Astrocyte of the hippocampus (primary cell): ENCODE measurements around the gene IFRD1.
A peak's percentile ranks its signal among the peaks of the same experiment; 100 is the strongest.
"Not testable (repeated sequence)": the region's sequence is repeated elsewhere in the genome, so short reads cannot be mapped to it uniquely, and the experiment has no call there.

Experiments used
- DNase-seq: peaks from one replicate; pipeline ENCODE4 v3.0.0; 2011; ENCODE audit warnings: low read depth, low spot score

Gene IFRD1

DNA sequence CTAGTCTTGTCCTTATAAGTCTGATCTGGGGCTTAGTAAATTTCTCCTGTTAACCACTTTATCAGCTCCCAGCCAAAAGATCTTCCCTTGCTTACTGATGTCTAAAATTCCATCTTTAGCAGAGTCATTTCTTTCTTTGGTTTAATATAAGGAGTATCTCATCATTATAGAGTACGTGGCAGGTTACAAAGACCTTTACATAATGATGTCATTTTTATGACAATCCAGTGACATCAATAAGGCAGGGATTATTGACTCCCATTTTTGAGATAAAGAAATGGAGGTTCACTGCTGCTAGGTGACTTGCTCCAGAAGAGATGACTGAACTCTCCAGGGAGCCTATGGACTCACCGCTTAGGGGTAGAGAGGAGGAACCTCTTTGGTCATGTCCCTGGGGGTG lies 8.1 kb upstream of the IFRD1 start:
- DNase-seq: no peak

- DNase-seq: no peak
Measured at GRCh38 chr7:112444505-112444904, 5.8 kb upstream of the IFRD1 start.

GRCh38 chr7:112446431-112446830 lies 3.8 kb upstream of the IFRD1 start:
- DNase-seq: no peak

GRCh38 chr7:112447406-112447805 lies 2.9 kb upstream of the IFRD1 start:
- DNase-seq: no peak

DNA sequence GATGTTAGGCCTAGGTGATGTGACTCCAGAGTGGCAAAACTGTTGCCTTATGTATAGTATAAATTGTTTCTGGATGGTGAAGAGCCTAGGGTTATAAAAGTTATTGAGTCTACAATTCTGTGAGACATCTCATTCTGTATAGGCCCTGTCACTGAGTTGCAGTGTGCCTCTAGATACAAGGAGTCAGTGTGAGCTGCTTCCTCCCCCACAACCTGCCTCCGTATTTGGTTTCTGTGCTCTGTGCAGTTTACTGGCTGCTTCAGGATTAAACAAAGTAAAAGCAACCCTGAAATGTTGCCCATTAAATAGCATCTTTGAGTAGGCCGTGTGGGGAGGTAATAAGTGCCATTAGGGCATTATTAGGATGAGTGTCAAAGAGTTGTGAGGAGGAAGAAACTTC lies 1.9 kb upstream of the IFRD1 start:
- no peak for DNase-seq

DNA sequence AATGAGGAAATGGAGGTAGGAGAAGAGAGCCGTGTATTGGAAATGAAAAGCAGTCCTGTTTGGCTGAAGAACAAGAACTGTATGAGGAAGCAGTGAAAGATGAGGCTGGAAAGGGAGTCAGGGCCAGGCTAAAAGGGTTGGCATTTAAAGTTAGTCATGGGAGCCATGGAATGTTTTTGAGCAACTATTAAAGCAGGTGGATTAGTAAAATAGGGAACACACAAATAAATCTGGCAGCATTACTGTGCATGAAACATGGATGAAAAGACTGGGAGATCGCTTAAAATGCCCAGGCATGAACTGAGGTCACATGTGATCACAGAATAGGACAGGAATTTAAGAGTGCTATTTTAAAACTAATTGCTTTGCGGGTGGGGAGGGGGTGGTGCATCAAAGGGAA lies 1.4 kb upstream of the IFRD1 start:
- DNase-seq: no peak

DNA sequence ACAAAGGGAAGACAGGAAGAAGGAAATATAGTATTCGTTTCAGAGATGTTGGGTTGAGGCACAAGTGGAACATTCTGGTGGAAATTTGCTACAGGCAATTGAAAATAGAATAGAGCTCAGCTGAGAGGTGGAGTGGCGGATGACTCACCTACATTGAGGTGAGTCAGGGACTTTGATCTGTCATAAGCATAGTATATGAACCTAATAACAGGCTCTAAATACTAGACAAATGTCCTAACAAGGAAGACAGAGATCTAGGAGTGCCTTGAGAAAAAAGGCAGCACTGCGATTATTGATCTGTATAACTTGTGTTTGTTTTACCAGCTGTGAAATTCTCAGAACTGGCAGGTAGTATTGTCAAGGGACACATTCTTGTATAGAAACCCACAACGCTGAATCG lies 907 bp upstream of the IFRD1 start:
- peak; percentile 50 for DNase-seq

- peak; percentile 98 for DNase-seq
Measured at GRCh38 chr7:112450807-112451761, 824 bp downstream of the IFRD1 start.

DNA sequence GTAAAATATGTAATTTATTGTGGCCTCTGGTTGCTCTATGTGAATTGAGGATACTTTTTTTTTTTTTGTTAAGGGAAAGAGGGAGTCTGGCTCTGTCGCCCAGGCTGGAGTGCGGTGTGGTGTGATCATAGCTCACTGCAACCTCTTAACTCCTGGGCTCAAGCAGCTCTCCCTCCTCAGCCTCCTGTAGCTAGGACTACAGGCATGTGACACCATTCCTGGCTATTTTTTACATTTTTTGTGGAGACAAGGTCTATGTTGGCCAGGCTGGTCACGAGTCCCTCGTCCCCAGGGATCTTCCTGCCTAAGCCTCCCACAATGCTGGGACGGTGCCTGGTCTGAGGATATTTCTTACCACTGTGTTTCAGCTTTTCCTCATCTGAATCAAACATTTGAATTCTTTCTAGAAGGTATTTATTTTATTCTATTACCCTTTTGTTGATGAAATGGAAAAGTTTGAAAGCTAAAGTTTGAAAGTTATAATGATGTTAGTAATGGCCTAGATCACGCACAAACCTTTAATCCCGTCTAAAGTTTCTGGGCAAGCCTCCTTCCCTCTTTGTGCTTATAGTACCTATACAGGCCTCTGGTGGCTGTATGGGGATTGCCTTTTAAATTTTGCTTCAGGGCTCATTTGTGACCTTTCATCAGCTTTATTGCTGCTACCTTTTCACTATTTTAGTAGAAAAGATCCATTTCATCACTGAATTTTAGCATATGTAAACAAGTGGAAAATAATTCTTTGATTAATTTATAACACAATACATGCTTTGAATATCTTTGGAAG lies 2.0 kb downstream of the IFRD1 start:
- DNase-seq: peak; percentile 62

- peak; percentile 21 for DNase-seq
Measured at GRCh38 chr7:112453505-112454171, 3.4 kb downstream of the IFRD1 start.

DNA sequence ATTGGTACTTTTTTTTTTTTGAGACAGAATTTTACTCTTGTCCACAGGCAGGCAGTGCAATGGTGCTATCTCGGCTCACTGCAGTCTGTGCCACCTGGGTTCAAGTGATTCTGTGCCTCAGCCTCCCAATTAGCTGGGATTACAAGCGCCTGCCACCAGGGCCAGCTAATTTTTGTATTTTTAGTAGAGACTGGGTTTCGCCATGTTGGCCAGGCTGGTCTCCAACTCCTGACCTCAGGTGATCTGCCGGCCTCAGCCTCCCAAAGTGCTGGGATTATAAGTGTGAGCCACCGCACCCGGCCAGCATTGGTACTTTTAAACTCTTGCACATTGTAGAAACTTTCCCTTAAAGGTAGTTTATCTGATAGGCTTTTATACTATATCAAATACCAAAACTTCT lies 3.9 kb downstream of the IFRD1 start:
- DNase-seq: not testable (repeated sequence)

DNA sequence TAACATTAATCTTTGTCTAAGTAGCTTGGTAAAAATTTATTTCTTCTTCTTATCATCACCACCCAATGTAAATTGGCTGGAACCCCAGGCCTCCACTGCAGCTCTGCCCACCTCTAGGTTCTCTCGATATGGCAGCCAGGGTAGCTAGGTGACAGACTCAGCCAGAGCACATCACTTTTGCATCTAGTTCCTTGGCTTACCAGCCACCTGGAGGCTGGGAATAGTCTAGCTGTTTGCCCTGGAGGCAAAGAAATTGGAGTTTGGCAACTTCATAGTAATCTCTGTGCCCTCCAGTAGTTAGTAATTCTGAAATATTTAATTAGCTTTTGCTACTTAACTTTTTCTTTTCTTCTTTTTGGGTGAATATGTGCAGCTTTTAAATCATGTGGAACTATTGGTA lies 9.4 kb downstream of the IFRD1 start:
- no peak for DNase-seq

- DNase-seq: peak; percentile 64
Measured at GRCh38 chr7:112462236-112462635, 12.0 kb downstream of the IFRD1 start.

- no peak for DNase-seq
Measured at GRCh38 chr7:112467867-112468266, 17.6 kb downstream of the IFRD1 start.

GRCh38 chr7:112470194-112470593 lies 19.9 kb downstream of the IFRD1 start:
- no peak for DNase-seq

- no peak for DNase-seq
Measured at GRCh38 chr7:112476390-112477052, 26.3 kb downstream of the IFRD1 start.

- peak; percentile 27 for DNase-seq
Measured at GRCh38 chr7:112481121-112481736, 31.0 kb downstream of the IFRD1 start.

DNA sequence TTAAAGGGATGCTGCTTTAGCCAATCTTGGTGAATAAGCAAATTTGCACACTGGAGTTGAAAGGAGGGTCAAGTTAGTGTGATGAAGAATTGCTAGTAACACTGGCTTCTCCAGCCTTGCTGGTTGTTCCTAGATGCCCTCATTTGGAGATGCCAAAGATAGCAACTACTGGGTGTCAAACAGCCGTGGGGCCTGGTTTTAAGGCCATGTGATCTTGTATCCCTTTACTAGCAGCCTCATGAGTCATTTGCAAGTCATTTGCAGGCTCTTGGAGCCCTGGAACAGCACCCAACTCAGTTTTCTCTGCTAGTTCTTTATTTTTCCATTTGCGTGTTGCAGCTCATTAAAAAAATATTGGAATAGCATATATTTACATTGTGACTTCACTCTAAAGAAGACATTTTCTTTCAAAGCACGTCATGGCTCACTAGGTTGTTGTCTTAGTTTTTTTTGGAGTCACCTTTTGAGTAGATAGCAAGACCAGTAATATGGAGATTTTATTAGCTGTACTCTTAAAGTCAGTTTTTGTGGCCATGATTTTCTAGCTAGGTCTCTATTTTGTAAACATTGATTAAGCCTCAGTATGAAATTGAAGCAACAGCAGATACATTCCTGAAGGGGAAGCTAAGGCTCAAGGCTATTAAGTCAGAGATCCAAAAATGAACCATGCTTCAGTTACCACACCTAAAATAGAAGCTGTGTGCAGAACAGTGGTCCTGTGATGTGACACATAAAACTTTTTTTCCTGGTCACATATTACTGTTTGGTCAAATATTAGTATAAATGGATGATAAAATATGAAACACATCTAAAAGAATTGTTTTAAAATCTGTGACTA lies 31.8 kb downstream of the IFRD1 start:
- peak; percentile 93 for DNase-seq

DNA sequence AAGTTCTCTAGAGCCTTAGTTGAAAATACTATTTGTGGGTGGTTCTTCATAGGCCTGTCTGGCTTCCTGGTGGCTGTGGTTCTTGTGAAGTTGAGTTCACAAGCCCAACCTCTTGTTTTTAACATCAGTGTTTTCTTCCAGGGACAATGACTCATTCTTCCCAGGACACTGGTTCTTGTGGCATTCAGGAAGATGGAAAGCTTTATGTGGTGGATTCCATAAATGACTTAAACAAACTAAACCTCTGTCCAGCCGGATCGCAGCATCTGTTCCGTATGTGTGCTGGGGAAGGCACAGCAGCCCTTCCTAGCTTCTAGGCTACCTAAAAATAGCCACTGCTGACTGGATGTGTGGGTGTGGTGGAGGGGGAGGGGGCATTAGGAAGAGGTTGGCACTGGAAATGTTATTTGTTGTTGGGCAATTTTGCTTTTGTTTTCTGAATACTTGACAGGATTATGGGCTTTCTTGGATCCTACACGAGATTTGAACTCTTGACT lies 34.5 kb downstream of the IFRD1 start:
- peak; percentile 91 for DNase-seq

DNA sequence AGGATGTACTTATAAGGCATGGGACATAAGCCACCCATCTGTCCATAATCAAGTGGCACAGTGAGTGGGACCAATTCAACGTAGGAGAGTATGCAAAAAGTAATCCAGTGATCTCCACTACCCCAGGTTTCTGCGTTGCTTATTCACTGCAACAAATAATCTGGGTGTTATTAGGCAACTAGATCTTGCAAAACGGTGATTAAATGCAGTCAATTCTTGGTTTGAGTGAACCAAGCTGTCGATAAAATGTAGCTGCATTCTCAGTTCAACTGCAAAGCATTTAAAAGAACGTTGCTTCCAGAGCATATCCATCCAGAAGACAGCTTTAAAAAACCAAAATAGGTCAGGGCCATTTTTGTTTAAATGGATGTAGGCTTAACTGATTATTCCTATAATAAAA lies 35.5 kb downstream of the IFRD1 start:
- DNase-seq: no peak
